ENCODE results near the gene OR4Q2. TPM values are rescaled to one million over a fixed set of nuclear protein-coding genes. Genes with fewer than 3 reads are reported as not detected.

OR4Q2 gene
- total RNA-seq, 4 donors from 2014 or later = not detected

GRCh38 chr14:20035938-20036337 lies 34.0 kb downstream of the OR4Q2 start, which contains the start of gene OR4K13:
TSS of gene OR4K13 (minus strand) at chr14:20036038. CDS start at chr14:20034758, 1,280 bp downstream.
- Histone ChIP-seq H3K27ac (replicated peaks in 1 of 4) (no peak within 1 kb of the TSS), H3K27me3 (no peaks in the 10 kb centered on the region), H3K9me3 (no peaks in the 10 kb centered on the region), H3K4me1 (no peaks in the 10 kb centered on the region), H3K4me3 (no peak within 1 kb of the TSS), H3K36me3 (no peaks in the 10 kb centered on the region)
- DNase-seq (ENCODE audit: extremely low spot score) = no peak
- 91% methylated on average over 4 of the region's 4 CpGs for WGBS
- intact Hi-C loops (cut with DNase I) = no loop called here
- TF ChIP-seq POLR2AphosphoS5 (IDR thresholded peaks at IDR 0.05) = no peak
- TF ChIP-seq EP300 (IDR thresholded peaks at IDR 0.05) = no peak
- TF ChIP-seq POLR2A (IDR thresholded peaks at IDR 0.05; ENCODE audit: low read depth) = no peak
- TF ChIP-seq CTCF (IDR thresholded peaks at IDR 0.05) = no peak

- no peak overlapping the region for H3K4me3 ChIP-seq
- no peak overlapping the region for H3K27ac ChIP-seq (replicated peaks in 1 of 4)
- no peaks in the 10 kb centered on the region for H3K4me1 ChIP-seq
- no peak for DNase-seq (ENCODE audit: extremely low spot score)
- H3K9me3 ChIP-seq = no peaks in the 10 kb centered on the region
- TF ChIP-seq POLR2A (IDR thresholded peaks at IDR 0.05; ENCODE audit: low read depth) (no peak), EP300 (IDR thresholded peaks at IDR 0.05) (no peak), CTCF (IDR thresholded peaks at IDR 0.05) (no peak), POLR2AphosphoS5 (IDR thresholded peaks at IDR 0.05) (no peak)
- WGBS = 65% methylated on average over 5 of the region's 5 CpGs
- H3K27me3 ChIP-seq = peaks cover 0 to 9% (median 0%) of the 10 kb centered on the region in 4 donors
- intact Hi-C loops (cut with DNase I) = no loop called here
- H3K36me3 ChIP-seq = no peaks in the 10 kb centered on the region
Measured at GRCh38 chr14:20044243-20044642, 42.3 kb downstream of the OR4Q2 start.

GRCh38 chr14:20048202-20048601 lies 46.2 kb downstream of the OR4Q2 start:
- no peak for DNase-seq (ENCODE audit: extremely low spot score)
- H3K4me3 ChIP-seq = no peak overlapping the region
- H3K27me3 ChIP-seq = peaks cover 0 to 9% (median 0%) of the 10 kb centered on the region in 4 donors
- TF ChIP-seq POLR2A (IDR thresholded peaks at IDR 0.05; ENCODE audit: low read depth) = no peak
- TF ChIP-seq CTCF (IDR thresholded peaks at IDR 0.05) = no peak
- TF ChIP-seq POLR2AphosphoS5 (IDR thresholded peaks at IDR 0.05) = no peak
- TF ChIP-seq EP300 (IDR thresholded peaks at IDR 0.05) = no peak
- no peak overlapping the region for H3K27ac ChIP-seq (replicated peaks in 1 of 4)
- 77% methylated on average over 1 of the region's 1 CpG for WGBS
- intact Hi-C loops (cut with DNase I) = no loop called here
- H3K36me3 ChIP-seq = no peaks in the 10 kb centered on the region
- no peaks in the 10 kb centered on the region for H3K4me1 ChIP-seq
- no peaks in the 10 kb centered on the region for H3K9me3 ChIP-seq

Other genes starting within 250 kb of the OR4Q2 start
- gene OR4M1, start 228.7 kb upstream of the OR4Q2 start, total RNA-seq = not detected
- not detected for gene OR4N2, start 198.4 kb upstream of the OR4Q2 start, total RNA-seq
- gene OR4K2, start 127.0 kb upstream of the OR4Q2 start, total RNA-seq = not detected
- not detected for gene OR4K5, start 81.6 kb upstream of the OR4Q2 start, total RNA-seq
- not detected for gene OR4K1, start 71.2 kb upstream of the OR4Q2 start, total RNA-seq
- gene OR4K15, start 26.6 kb upstream of the OR4Q2 start, total RNA-seq = not detected
- not detected for gene OR4K14, start 17.1 kb downstream of the OR4Q2 start, total RNA-seq
- gene OR4K13, start 33.9 kb downstream of the OR4Q2 start, total RNA-seq = not detected
- not detected for gene OR4L1, start 57.9 kb downstream of the OR4Q2 start, total RNA-seq
- not detected for gene OR4K17, start 108.6 kb downstream of the OR4Q2 start, total RNA-seq
- not detected for gene OR4N5, start 136.7 kb downstream of the OR4Q2 start, total RNA-seq
- gene OR11G2, start 188.7 kb downstream of the OR4Q2 start, total RNA-seq = not detected
- gene OR11H6, start 221.5 kb downstream of the OR4Q2 start, total RNA-seq = not detected
- not detected for gene OR11H7, start 226.8 kb downstream of the OR4Q2 start, total RNA-seq
- gene OR11H4, start 237.1 kb downstream of the OR4Q2 start, total RNA-seq = not detected